Left renal cortex interstitium (tissue), 4 donors: ENCODE measurements around the gene HNRNPLL. TPM values are rescaled to one million over a fixed set of nuclear protein-coding genes. Genes with fewer than 3 reads are reported as not detected.
A peak's percentile ranks its signal among the peaks of the same experiment; 100 is the strongest.
"Not testable (repeated sequence)": the region's sequence is repeated elsewhere in the genome, so short reads cannot be mapped to it uniquely, and the experiment has no call there.

Experiments
- DNase-seq, 4 donors: peaks; one replicate each; pipeline ENCODE4 v3.0.0-alpha.2; 2013; ENCODE audit warnings: low read depth in 4 of 4, low spot score in 2 of 4, missing footprints in 1 of 4
- polyA plus RNA-seq, 4 donors: library from polyadenylated mRNA; unstranded; fragments of 120-200 nt; gene quantifications; one replicate each; pipeline ENCODE4 v1.2.1, GENCODE V29; 2013; ENCODE audit not compliant: insufficient read length in 4 of 4

HNRNPLL gene
- 10 to 100 TPM; 71.9 to 81.9 (median 74.5) TPM for polyA plus RNA-seq

DNA sequence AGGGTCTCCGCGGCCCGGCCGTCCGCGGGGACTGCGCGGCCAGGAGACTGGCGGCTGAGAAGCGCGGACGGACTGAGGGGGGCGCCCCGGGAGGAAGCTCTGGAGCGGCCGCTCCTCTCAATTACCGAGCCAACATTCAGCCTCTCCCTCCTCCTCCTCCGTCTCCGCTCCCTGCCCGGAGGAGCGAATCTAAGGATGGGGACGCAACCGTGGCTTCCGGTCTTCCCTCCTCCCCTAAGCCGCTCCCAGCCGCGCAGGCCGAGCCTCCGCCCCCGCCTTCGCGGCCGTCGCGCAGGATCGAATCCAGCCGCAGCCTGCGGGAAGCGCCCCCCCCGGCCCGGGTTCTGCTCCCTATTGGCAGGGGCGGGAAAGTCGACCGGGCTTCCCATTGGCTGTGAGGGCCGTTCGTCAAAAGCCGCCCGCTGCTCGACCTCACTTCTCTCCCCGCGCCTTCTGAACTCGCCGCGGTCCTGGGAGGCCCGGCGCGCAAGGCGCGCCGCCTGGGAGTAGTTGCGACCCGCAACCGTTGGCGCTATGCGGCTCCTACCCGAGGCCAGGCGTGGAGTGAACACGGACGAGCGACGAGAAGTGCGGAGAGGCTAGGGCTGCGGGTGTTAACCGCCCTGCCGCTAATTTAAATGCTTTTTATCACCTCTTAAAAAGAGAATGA lies at the start of gene HNRNPLL:
HNRNPLL (minus strand) TSS at position 197 of the 670 bp plus-strand sequence. CDS start 302 bp downstream, outside the sequence.
- DNase-seq: peak in 3 of 4 donors; percentile 91 to 94 (median 94)

GRCh38 chr2:38650717-38651116 lies 48.0 kb upstream of the HNRNPLL start:
- DNase-seq: no peak

DNA sequence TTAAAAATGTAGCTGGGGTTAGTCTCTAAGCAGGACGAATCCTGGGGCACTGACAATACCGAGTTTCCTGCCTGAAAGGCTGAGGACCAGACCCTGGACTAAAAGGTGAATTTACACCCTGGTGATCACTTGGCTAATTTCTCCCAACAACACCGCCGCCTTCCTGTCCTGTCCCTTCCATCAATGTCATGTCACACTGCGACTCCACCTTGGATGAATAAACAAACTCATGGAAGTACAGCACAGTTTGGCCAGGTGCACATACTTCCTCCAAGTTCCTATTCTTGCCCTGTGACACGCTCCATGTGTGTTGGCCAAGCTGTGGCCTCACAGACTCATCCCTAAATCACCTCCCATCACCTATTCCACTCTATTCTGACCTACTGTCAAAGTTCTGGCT lies 47.3 kb upstream of the HNRNPLL start:
- no peak for DNase-seq

DNA sequence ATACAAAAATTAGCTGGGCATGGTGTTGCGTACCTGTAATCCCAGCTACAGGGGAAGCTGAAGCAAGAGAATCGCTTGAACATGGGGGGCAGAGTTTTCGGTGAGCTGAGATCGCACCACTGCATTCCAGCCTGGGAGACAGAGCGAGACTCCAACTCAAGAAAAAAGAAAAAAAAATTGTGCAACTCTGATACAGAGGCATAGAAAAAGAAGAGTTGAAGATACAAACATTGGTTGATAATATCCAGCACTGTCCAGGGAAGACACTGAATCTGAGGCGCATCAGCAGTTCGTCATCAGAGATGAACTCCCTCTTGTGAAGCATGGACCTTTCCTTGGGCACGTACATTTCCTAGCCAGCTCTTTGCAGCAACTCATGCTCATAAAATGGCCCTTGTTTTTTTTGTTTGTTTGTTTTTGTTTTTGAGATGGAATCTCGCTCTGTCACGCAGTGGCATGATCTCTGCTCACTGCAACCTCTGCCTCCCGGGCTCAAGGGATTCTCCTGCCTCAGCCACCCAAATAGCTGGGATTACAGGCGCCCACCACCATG lies 46.5 kb upstream of the HNRNPLL start:
- DNase-seq: no peak

DNA sequence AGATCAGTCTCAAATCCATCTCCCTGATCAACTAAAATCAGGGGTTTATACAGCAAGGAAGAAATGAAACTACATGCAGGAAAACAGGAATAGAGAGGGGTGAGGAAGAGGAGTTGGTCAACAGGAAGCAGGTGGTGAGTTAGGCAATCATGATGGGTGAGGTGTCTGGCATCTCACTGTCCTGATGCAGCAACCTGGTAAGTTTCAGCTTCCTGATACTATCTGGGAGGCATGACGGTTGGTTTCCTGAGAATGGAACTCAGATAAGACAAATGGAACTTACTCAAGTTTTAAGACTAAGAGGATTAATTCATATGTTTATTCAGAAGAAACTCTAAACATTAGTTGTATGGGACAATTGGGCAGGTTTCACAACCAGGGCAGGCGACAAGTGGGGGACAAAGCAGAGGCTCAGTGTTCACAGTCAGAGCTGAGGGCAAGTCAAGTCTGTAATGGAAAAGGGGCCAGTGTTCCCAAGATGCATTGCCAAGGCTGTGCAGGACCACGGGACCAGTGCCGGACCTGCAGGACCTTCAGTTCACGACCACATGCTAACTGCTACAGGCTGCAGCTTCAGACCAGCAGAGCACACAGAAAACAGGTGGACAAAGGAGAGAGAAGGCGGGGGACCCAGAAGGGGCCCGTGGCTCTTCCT lies 45.5 kb upstream of the HNRNPLL start:
- no peak for DNase-seq

- not testable (repeated sequence) for DNase-seq
These were observed 41.2 kb upstream of the HNRNPLL start for GRCh38 chr2:38643683-38644511.

GRCh38 chr2:38643021-38643671 lies 40.4 kb upstream of the HNRNPLL start:
- no peak for DNase-seq

DNA sequence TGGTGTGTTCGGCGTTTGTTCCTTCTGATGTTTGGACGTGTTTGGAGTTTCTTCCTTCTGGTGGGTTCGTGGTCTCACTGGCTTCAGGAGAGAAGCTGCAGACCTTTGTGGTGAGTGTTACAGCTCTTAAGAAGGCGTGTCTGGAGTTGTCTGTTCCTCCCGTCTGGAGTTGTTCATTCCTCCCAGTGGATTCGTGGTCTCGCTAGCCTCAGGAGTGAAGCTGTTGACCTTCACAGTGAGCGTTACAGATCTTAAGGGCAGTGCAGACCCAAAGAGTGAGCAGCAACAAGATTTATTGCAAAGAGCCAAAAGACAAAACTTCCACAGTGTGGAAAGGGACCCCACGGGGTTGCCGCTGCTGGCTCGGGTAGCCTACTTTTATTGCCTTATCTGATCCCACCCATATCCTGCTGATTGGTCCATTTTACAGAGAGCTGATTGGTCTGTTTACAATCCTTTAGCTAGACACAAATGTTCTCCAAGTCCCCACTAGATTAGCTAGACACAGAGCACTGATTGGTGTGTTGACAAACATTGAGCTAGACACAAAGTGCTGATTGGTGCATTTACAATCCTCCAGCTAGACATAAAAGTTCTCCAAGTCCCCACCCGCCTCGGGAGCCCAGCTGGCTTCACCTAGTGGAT lies 39.8 kb upstream of the HNRNPLL start:
- DNase-seq: not testable (repeated sequence)

DNA sequence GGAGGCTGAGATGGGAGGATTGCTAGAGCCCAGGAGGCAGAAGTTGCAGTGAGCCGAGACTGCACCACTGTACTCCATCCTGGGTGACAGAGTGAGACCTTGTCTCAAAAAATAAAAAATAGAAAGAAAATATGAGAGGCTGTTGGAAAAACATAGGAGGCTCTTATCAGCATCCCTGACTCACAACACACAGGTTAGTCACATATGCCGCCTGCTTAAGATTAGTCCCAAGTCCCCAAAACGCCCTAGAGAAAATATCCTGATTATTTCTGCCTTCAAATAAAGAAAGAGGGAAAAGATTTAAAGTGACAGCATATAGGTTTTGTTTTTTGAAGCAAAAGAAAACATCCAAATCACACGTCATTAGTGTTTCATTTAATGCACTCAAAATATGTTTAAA lies 33.3 kb upstream of the HNRNPLL start:
- no peak for DNase-seq

DNA sequence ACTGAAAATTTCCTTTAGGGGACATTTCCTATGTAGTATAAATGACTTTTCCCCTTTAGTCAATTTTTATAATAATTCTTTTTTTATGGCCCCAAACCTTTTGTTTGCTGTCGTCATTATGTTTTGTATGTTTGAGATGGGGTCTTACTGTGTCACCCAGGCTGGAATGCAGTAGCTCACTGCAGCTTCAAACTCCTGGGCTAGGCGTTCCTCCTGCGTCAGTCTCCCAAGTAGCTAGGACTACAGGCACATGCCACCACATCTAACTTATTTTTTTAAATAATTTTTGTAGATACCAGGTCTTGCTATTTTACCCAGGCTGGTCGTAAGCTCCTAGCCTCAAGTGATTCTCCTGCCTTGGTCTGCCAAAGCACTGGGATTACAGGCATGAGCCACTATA lies 32.4 kb upstream of the HNRNPLL start:
- DNase-seq: no peak

GRCh38 chr2:38634684-38635083 lies 32.0 kb upstream of the HNRNPLL start:
- no peak for DNase-seq

DNA sequence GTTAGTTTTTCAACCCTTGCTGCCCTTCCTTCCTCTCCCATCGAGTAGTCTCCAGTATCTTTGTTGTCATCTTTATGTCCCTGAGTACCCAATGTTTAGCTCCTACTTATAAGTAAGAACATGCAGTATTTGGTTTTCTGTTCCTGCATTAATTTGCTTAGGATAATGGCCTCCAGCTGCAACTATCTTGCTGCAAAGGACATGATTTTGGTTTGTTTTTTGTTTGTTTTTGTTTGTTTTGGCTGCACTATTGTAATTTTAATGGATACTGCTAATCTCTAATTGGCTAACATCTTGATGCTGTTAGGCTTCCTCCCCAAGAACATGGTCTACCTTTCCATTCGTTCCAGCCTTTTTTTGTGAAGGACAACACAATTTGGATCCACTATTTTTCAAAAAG lies 31.2 kb upstream of the HNRNPLL start:
- no peak for DNase-seq

DNA sequence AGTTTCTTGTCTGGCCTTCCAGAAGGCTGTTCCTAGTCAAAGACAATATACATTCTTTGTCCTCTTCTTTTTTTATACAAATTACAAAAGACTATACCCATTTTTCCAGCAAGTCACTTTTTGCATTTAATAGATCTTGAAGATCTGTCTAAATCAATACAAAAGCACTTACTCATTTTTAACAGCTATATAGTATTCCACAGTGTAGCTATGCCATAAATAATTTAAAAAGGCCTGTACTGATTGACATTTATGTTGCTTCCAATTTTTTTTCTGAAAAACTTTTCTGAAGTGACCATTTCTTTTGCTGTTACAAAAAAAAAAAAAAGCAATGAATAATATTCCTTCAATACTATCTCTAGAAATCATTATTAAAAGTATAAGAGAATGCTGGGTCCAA lies 30.3 kb upstream of the HNRNPLL start:
- DNase-seq: no peak

DNA sequence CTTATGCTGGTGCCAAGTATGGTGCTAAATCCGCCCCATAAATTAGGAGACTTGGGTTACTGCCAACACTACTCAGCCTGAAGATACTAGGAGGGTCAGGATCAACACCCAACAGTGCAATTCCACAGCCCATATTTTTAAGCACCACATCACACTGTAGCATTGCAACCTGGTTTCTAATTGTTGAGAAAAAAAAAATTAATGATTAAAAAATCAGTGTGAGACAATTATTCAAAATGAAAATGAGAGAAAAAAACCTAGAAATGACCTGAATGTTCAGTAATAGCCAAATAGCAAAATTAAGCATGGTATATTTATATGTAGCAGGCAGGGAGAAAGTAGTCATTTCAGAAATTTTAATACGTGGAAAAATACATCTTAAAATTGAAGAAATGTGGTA lies 29.2 kb upstream of the HNRNPLL start:
- no peak for DNase-seq

- no peak for DNase-seq
These were observed 27.0 kb upstream of the HNRNPLL start for GRCh38 chr2:38629684-38630083.

GRCh38 chr2:38627391-38627790 lies 24.7 kb upstream of the HNRNPLL start:
- DNase-seq: no peak

- DNase-seq: no peak
These were observed 23.8 kb upstream of the HNRNPLL start for GRCh38 chr2:38626326-38627035.

DNA sequence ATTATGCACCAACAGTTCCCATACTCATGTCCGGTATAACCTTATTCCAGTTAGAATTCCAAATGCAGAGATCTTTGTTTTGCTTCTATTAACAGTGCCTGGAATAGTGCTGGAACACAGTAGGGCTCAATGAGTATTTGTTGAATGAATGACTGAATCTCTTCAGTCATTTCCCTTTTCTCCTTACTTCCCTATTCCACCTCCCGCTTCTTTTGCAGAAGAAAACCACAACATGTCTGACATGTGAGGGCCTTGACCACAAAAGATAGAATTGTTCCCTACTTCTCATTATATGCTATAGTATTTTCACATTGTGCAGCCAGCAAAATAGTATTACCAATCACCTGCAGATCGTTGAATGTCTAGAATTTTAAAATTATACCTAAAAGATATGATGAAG lies 19.5 kb upstream of the HNRNPLL start:
- DNase-seq: no peak

- no peak for DNase-seq
These were observed 18.3 kb upstream of the HNRNPLL start for GRCh38 chr2:38621018-38621417.
